MM.1S (cell line): ENCODE results near the gene PANK2.
"Not testable (repeated sequence)": the region's sequence is repeated elsewhere in the genome, so short reads cannot be mapped to it uniquely, and the experiment has no call there.

Source experiments
- DNase-seq: peaks from one replicate; pipeline ENCODE4 v3.0.0-alpha.2; 2015
- H2AFZ ChIP-seq: fragments of 300-600 bp; sonication (generic); 2 replicates; pipeline ENCODE4 v1.6.0; 2016; ENCODE audit warnings: antibody characterized with exemption, low read length
- H3F3A ChIP-seq: fragments of 300-600 bp; sonication (generic); 2 replicates; pipeline ENCODE4 v1.6.1; 2016; ENCODE audit warnings: mild to moderate bottlenecking, antibody characterized with exemption, low read length, moderate library complexity, mixed read lengths; ENCODE audit not compliant: insufficient read depth
- H3K27ac ChIP-seq: fragments of 300-600 bp; sonication (generic); 2 replicates; pipeline ENCODE4 v1.5.1; 2016; ENCODE audit warnings: mild to moderate bottlenecking, low read length
- H3K27me3 ChIP-seq: fragments of 300-600 bp; sonication (generic); replicated peaks from 2 replicates; pipeline ENCODE4 v1.6.0; 2016; ENCODE audit warnings: low read length; ENCODE audit not compliant: insufficient read depth
- H3K36me3 ChIP-seq: fragments of 300-600 bp; sonication (generic); replicated peaks from 2 replicates; pipeline ENCODE4 v1.6.1; 2016; ENCODE audit warnings: mild to moderate bottlenecking, low read length, mixed read lengths; ENCODE audit not compliant: insufficient read depth
- H3K4me1 ChIP-seq: fragments of 300-600 bp; sonication (generic); 2 replicates; pipeline ENCODE4 v1.6.1; 2016; ENCODE audit warnings: low read length, mixed read lengths
- H3K4me2 ChIP-seq: fragments of 300-600 bp; sonication (generic); 2 replicates; pipeline ENCODE4 v1.6.0; 2016; ENCODE audit warnings: low read depth, low read length
- H3K4me3 ChIP-seq: fragments of 300-600 bp; sonication (generic); 2 replicates; pipeline ENCODE4 v1.5.1; 2016; ENCODE audit warnings: low read length, mixed read lengths
- H3K79me2 ChIP-seq: fragments of 300-600 bp; sonication (generic); 2 replicates; pipeline ENCODE4 v1.6.1; 2016; ENCODE audit warnings: mixed run types, low read length, mixed read lengths
- H3K9ac ChIP-seq: fragments of 300-600 bp; sonication (generic); 2 replicates; pipeline ENCODE4 v1.6.1; 2016; ENCODE audit warnings: low read length, mixed read lengths
- H3K9me2 ChIP-seq: fragments of 300-600 bp; sonication (generic); replicated peaks from 2 replicates; pipeline ENCODE4 v1.6.1; 2016; ENCODE audit warnings: mild to moderate bottlenecking, low read length, mixed read lengths; ENCODE audit not compliant: insufficient read depth
- H3K9me3 ChIP-seq: fragments of 300-600 bp; sonication (generic); replicated peaks from 2 replicates; pipeline ENCODE4 v1.6.1; 2016; ENCODE audit warnings: mild to moderate bottlenecking, low read length, mixed read lengths; ENCODE audit not compliant: insufficient read depth
- H4K20me1 ChIP-seq: fragments of 300-600 bp; sonication (generic); 2 replicates; pipeline ENCODE4 v1.6.1; 2016; ENCODE audit warnings: mild to moderate bottlenecking, low read length, moderate library complexity, mixed read lengths; ENCODE audit not compliant: insufficient read depth
- CTCF ChIP-seq: fragments of 300-600 bp; sonication (generic); IDR thresholded peaks from 2 replicates; pipeline ENCODE4 v1.5.1; 2016; ENCODE audit warnings: antibody characterized with exemption, low read length, mixed read lengths
- EZH2 ChIP-seq: fragments of 300-600 bp; sonication (generic); optimal IDR thresholded peaks from 2 replicates; pipeline ENCODE3; 2017; ENCODE audit warnings: low read depth, mild to moderate bottlenecking, antibody characterized with exemption, low read length, mixed read lengths
- EZH2phosphoT487 ChIP-seq: fragments of 300-600 bp; sonication (generic); IDR thresholded peaks from 2 replicates; pipeline ENCODE4 v1.6.1; 2018; ENCODE audit warnings: antibody characterized with exemption, low read length

The PANK2 gene

GRCh38 chr20:3970016-3970415, 80.8 kb downstream of the PANK2 start:
- H3K27me3 ChIP-seq = no peaks in the 10 kb centered on the region
- H3K4me3 ChIP-seq = no peak overlapping the region
- H4K20me1 ChIP-seq = no peaks in the 10 kb centered on the region
- H2AFZ ChIP-seq = no peak overlapping the region
- TF ChIP-seq EZH2phosphoT487 (no peak), EZH2 (no peak)
- no peaks in the 10 kb centered on the region for H3K9me3 ChIP-seq
- no peak overlapping the region for H3K9ac ChIP-seq
- no peak for DNase-seq
- no peaks in the 10 kb centered on the region for H3K36me3 ChIP-seq
- H3K4me2 ChIP-seq = no peak overlapping the region
- H3K9me2 ChIP-seq = no peaks in the 10 kb centered on the region
- H3K79me2 ChIP-seq = no peaks in the 10 kb centered on the region
- H3K27ac ChIP-seq = no peak overlapping the region
- no peaks in the 10 kb centered on the region for H3K4me1 ChIP-seq
- H3F3A ChIP-seq = no peaks in the 10 kb centered on the region

- no peaks in the 10 kb centered on the region for H3K4me1 ChIP-seq
- H3F3A ChIP-seq = no peaks in the 10 kb centered on the region
- H2AFZ ChIP-seq = no peak overlapping the region
- H3K9me3 ChIP-seq = no peaks in the 10 kb centered on the region
- DNase-seq = no peak
- H3K79me2 ChIP-seq = no peaks in the 10 kb centered on the region
- no peaks in the 10 kb centered on the region for H4K20me1 ChIP-seq
- no peak overlapping the region for H3K4me2 ChIP-seq
- TF ChIP-seq EZH2phosphoT487 (no peak), CTCF (no peak), EZH2 (no peak)
- H3K27ac ChIP-seq = no peak overlapping the region
- no peak overlapping the region for H3K4me3 ChIP-seq
- no peaks in the 10 kb centered on the region for H3K36me3 ChIP-seq
- no peaks in the 10 kb centered on the region for H3K9me2 ChIP-seq
- H3K9ac ChIP-seq = no peak overlapping the region
- H3K27me3 ChIP-seq = no peaks in the 10 kb centered on the region
Observed at GRCh38 chr20:3971145-3971544, 82.0 kb downstream of the PANK2 start.

GRCh38 chr20:3972161-3972560, 83.0 kb downstream of the PANK2 start:
- no peak overlapping the region for H3K9ac ChIP-seq
- no peak for TF ChIP-seq CTCF
- TF ChIP-seq EZH2phosphoT487 = no peak
- no peak for DNase-seq

GRCh38 chr20:3972631-3973030, 83.4 kb downstream of the PANK2 start:
- not testable (repeated sequence) for H3K79me2 ChIP-seq, H3K27me3 ChIP-seq

More at GRCh38 chr20:3972161-3972560, 83.0 kb downstream of the PANK2 start:
- Histone ChIP-seq H3K79me2 (no peaks in the 10 kb centered on the region), H3F3A (no peaks in the 10 kb centered on the region), H3K27me3 (no peaks in the 10 kb centered on the region), H3K9me2 (no peaks in the 10 kb centered on the region), H3K4me1 (no peaks in the 10 kb centered on the region), H3K36me3 (no peaks in the 10 kb centered on the region), H3K4me2 (no peak overlapping the region), H3K9me3 (no peaks in the 10 kb centered on the region), H3K4me3 (no peak overlapping the region), H2AFZ (no peak overlapping the region), H4K20me1 (no peaks in the 10 kb centered on the region), H3K27ac (no peak overlapping the region)

More at GRCh38 chr20:3972631-3973030, 83.4 kb downstream of the PANK2 start:
- not testable (repeated sequence) for H3K36me3 ChIP-seq, H3K4me3 ChIP-seq, H4K20me1 ChIP-seq, H3K9me3 ChIP-seq, H3K27ac ChIP-seq, H3K4me1 ChIP-seq, H2AFZ ChIP-seq, DNase-seq, H3K4me2 ChIP-seq, H3F3A ChIP-seq, H3K9me2 ChIP-seq, H3K9ac ChIP-seq
